GM10266 (cell line): ENCODE data around the gene DCHS2.

Source experiments
- DNase-seq: peaks from one replicate; pipeline ENCODE4 v3.0.0; 2012; ENCODE audit errors: extremely low spot score
- TF ChIP-seq, protein P1 (sequence below): IDR thresholded peaks from 2 replicates; pipeline ENCODE4 v1.5.1; 2012; ENCODE audit warnings: mild to moderate bottlenecking, low read depth; ENCODE audit not compliant: control insufficient read depth, insufficient read depth; ENCODE audit errors: missing control alignments

DCHS2 gene

GRCh38 chr4:154314248-154314647 is 177.4 kb downstream of the DCHS2 start:
- TF ChIP-seq, protein P1, sequence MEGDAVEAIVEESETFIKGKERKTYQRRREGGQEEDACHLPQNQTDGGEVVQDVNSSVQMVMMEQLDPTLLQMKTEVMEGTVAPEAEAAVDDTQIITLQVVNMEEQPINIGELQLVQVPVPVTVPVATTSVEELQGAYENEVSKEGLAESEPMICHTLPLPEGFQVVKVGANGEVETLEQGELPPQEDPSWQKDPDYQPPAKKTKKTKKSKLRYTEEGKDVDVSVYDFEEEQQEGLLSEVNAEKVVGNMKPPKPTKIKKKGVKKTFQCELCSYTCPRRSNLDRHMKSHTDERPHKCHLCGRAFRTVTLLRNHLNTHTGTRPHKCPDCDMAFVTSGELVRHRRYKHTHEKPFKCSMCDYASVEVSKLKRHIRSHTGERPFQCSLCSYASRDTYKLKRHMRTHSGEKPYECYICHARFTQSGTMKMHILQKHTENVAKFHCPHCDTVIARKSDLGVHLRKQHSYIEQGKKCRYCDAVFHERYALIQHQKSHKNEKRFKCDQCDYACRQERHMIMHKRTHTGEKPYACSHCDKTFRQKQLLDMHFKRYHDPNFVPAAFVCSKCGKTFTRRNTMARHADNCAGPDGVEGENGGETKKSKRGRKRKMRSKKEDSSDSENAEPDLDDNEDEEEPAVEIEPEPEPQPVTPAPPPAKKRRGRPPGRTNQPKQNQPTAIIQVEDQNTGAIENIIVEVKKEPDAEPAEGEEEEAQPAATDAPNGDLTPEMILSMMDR = no peak
- DNase-seq = no peak

- TF ChIP-seq, protein P1 = no peak
Measured at GRCh38 chr4:154313004-154313585, 178.5 kb downstream of the DCHS2 start.

GRCh38 chr4:154312246-154312645 is 179.4 kb downstream of the DCHS2 start:
- DNase-seq = no peak
- TF ChIP-seq, protein P1 = no peak

More at GRCh38 chr4:154313004-154313585, 178.5 kb downstream of the DCHS2 start:
- no peak for DNase-seq

DNA sequence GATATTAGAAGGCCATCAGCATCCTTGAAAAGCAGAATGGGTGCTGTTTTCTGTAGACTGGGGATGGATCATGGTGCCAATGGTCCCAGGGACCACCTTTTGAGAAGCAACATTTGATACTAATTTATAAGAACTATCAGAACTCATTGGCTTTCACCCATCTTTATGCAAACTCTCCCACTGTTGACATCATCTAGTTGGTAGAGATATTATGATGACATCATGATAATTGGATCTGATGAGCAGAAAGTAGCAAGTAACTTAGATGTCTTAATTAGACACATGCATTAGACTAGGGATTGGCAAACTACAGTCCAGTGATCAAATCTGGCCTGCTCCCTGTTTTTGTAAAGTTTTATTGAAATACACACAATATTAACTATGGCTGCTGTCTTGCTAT is 181.0 kb downstream of the DCHS2 start:
- TF ChIP-seq, protein P1 = no peak

DNA sequence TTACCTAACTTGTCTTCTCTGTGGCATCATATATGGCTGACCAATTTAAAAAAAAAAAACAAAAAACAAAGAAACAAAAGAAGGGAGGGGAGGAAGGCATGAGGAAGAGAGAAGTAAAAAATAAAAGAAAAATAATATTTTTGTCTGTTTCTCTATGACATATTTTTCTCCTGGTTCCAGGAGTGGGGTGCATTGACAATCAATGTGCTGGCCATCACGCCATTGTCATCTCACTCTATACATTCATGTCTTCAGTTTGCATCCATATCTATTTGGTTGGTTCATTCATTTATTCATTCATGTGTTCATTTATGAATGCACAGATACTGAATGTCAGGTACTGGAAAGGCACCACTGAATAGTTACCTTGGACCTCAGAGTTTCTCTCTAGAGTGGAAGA is 183.4 kb downstream of the DCHS2 start:
- no peak for DNase-seq
- TF ChIP-seq, protein P1 = no peak

More for the DNA sequence above, 181.0 kb downstream of the DCHS2 start:
- DNase-seq = no peak

- TF ChIP-seq, protein P1 = no peak
- no peak for DNase-seq
Measured at GRCh38 chr4:154307451-154307850, 184.1 kb downstream of the DCHS2 start.

- DNase-seq = no peak
- TF ChIP-seq, protein P1 = no peak
Measured at GRCh38 chr4:154305616-154306015, 186.0 kb downstream of the DCHS2 start.
